Measurements from ENCODE around the gene EML1. TPM values are rescaled to one million over a fixed set of nuclear protein-coding genes. Genes with fewer than 3 reads are reported as not detected.

Gene EML1
- total and polyA plus RNA-seq, 2 experiments from 2014 or later = 22.9 to 31.9 TPM

DNA sequence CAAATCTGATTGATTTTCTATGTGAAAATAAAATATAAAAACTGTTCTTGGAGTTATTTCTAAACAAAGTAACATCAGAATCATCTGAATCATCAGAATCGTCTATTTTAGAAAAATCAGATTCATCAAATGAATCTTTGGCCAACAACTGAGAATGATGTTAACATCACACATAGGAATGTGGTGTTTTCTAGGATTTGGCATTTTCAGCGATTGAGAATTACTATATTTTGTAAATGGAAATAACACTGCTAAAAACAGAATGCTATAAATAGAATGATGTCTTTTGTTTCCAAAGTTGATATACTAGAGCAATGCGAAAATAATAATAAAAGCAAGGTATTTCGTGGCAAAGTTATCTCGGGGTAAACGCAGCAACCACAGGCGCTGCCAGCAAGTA, 198.1 kb downstream of the EML1 start:
- Histone ChIP-seq H3K4me3 (no peak overlapping the region), H4K20me1 (ENCODE audit: insufficient read depth, poor library complexity, severe bottlenecking) (peaks cover 3% of the 10 kb centered on the region), H3K79me2 (peaks cover 93% of the 10 kb centered on the region), H3K27me3 (no peaks in the 10 kb centered on the region), H2AFZ (no peak overlapping the region), H3K4me1 (ENCODE audit: insufficient read depth) (peaks cover 5% of the 10 kb centered on the region), H3K4me2 (no peak overlapping the region), H3K9me2 (replicated peaks; ENCODE audit: insufficient read depth) (no peaks in the 10 kb centered on the region), H3K36me3 (replicated peaks; ENCODE audit: insufficient read depth, low read depth) (no peaks in the 10 kb centered on the region), H3K27ac (no peak overlapping the region), H3K9me3 (ENCODE audit: low read depth) (no peaks in the 10 kb centered on the region)
- TF ChIP-seq EZH2phosphoT487 (IDR thresholded peaks at IDR 0.05; ENCODE audit: low read depth, severe bottlenecking, unreplicated experiment) (no peak), EZH2 (IDR thresholded peaks at IDR 0.05; ENCODE audit: borderline replicate concordance) (no peak)
- TF ChIP-seq, protein P1, sequence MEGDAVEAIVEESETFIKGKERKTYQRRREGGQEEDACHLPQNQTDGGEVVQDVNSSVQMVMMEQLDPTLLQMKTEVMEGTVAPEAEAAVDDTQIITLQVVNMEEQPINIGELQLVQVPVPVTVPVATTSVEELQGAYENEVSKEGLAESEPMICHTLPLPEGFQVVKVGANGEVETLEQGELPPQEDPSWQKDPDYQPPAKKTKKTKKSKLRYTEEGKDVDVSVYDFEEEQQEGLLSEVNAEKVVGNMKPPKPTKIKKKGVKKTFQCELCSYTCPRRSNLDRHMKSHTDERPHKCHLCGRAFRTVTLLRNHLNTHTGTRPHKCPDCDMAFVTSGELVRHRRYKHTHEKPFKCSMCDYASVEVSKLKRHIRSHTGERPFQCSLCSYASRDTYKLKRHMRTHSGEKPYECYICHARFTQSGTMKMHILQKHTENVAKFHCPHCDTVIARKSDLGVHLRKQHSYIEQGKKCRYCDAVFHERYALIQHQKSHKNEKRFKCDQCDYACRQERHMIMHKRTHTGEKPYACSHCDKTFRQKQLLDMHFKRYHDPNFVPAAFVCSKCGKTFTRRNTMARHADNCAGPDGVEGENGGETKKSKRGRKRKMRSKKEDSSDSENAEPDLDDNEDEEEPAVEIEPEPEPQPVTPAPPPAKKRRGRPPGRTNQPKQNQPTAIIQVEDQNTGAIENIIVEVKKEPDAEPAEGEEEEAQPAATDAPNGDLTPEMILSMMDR (IDR thresholded peaks at IDR 0.05; ENCODE audit: poor library complexity) = no peak
- no peak for DNase-seq (ENCODE audit: low spot score)
- WGBS (ENCODE audit: low lambda C conversion rate, missing lambda C conversion rate) = 91% methylated on average over 7 of the region's 7 CpGs

Small RNAs within 50 kb of the gene (small RNA-seq; reads per million reads assigned to genes)
- gene RNU1-47P = not detected

Other genes with a start within 250 kb of the EML1 start
- gene CCDC85C, start 189.2 kb upstream of the EML1 start, total RNA-seq = 32.8 and 37.8 TPM in 2 replicates
- 33.8 and 47.2 TPM in 2 replicates for gene CCDC85C, start 189.2 kb upstream of the EML1 start, polyA plus RNA-seq
- gene HHIPL1, start 148.3 kb upstream of the EML1 start, total RNA-seq = 0.64 and 0.83 TPM in 2 replicates
- 0.88 and 1.4 TPM in 2 replicates for gene HHIPL1, start 148.3 kb upstream of the EML1 start, polyA plus RNA-seq
- gene CYP46A1, start 109.1 kb upstream of the EML1 start, total RNA-seq = 0.12 and 0.47 TPM in 2 replicates
- gene CYP46A1, start 109.1 kb upstream of the EML1 start, polyA plus RNA-seq = 1.7 and 2.3 TPM in 2 replicates

Measured in hepatocyte (in vitro differentiated cells).